ENCODE measurements around the gene NDRG4. TPM values are rescaled to one million over a fixed set of nuclear protein-coding genes. Genes with fewer than 3 reads are reported as not detected.

NDRG4 gene
- polyA plus RNA-seq, 1 donor from 2014 or later, result 507 TPM

DNA sequence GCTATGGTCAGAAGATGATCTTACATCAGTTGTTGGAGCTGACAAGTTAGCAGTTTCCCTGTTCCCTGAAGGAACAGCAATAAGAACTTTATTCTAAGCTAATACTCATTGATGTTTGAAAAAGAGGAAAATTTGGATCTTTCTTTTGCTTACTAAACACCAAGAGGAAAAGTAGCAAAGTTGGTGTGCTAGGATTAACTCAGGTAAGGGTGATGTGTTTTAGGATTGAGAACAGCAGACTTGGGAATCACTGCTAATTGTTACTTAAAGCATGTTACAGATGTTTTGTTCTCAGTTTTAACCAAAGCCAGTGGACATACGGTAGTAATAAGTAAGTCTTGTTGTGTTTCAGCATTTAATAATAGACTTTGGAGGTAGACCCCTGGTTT, 19.0 kb downstream of the NDRG4 start:
- Histone ChIP-seq H3K9me3 (ENCODE audit: low read length) (no peaks in the 10 kb centered on the region), H3K9ac (ENCODE audit: low read length) (no peak overlapping the region), H3K27me3 (ENCODE audit: insufficient read depth, low read depth, low read length) (no peaks in the 10 kb centered on the region), H3F3A (ENCODE audit: insufficient read depth, low read length, poor library complexity, severe bottlenecking) (no peaks in the 10 kb centered on the region), H3K4me2 (ENCODE audit: low read length) (no peak overlapping the region), H3K4me3 (ENCODE audit: low read length) (no peak overlapping the region), H3K79me2 (replicated peaks; ENCODE audit: insufficient read depth, low read length) (peaks cover 6% of the 10 kb centered on the region), H3K27ac (ENCODE audit: low read length) (no peak overlapping the region), H3K36me3 (ENCODE audit: insufficient read depth, low read length) (peaks cover 21% of the 10 kb centered on the region), H4K20me1 (ENCODE audit: insufficient read depth) (no peaks in the 10 kb centered on the region), H2AFZ (ENCODE audit: low read depth, low read length) (no peak overlapping the region), H3K9me2 (ENCODE audit: insufficient read depth, low read length) (no peaks in the 10 kb centered on the region)
- TF ChIP-seq RAD21 (conservative IDR thresholded peaks at IDR 0.05) (no peak), MXI1 (conservative IDR thresholded peaks at IDR 0.05; ENCODE audit: poor library complexity, severe bottlenecking) (no peak), CTCF (IDR thresholded peaks at IDR 0.05; ENCODE audit: poor library complexity, severe bottlenecking) (no peak), EZH2 (IDR thresholded peaks at IDR 0.05; ENCODE audit: borderline replicate concordance, insufficient read depth, low read length, poor library complexity, severe bottlenecking) (no peak), TAF1 (IDR thresholded peaks at IDR 0.05; ENCODE audit: low read depth) (no peak), EP300 (conservative IDR thresholded peaks at IDR 0.05; ENCODE audit: poor library complexity, severe bottlenecking) (no peak), SMC3 (conservative IDR thresholded peaks at IDR 0.05; ENCODE audit: poor library complexity) (no peak), POLR2AphosphoS5 (IDR thresholded peaks at IDR 0.05) (no peak)
- TF ChIP-seq, protein P1, sequence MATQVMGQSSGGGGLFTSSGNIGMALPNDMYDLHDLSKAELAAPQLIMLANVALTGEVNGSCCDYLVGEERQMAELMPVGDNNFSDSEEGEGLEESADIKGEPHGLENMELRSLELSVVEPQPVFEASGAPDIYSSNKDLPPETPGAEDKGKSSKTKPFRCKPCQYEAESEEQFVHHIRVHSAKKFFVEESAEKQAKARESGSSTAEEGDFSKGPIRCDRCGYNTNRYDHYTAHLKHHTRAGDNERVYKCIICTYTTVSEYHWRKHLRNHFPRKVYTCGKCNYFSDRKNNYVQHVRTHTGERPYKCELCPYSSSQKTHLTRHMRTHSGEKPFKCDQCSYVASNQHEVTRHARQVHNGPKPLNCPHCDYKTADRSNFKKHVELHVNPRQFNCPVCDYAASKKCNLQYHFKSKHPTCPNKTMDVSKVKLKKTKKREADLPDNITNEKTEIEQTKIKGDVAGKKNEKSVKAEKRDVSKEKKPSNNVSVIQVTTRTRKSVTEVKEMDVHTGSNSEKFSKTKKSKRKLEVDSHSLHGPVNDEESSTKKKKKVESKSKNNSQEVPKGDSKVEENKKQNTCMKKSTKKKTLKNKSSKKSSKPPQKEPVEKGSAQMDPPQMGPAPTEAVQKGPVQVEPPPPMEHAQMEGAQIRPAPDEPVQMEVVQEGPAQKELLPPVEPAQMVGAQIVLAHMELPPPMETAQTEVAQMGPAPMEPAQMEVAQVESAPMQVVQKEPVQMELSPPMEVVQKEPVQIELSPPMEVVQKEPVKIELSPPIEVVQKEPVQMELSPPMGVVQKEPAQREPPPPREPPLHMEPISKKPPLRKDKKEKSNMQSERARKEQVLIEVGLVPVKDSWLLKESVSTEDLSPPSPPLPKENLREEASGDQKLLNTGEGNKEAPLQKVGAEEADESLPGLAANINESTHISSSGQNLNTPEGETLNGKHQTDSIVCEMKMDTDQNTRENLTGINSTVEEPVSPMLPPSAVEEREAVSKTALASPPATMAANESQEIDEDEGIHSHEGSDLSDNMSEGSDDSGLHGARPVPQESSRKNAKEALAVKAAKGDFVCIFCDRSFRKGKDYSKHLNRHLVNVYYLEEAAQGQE (IDR thresholded peaks at IDR 0.05; ENCODE audit: borderline replicate concordance), result no peak

DNA sequence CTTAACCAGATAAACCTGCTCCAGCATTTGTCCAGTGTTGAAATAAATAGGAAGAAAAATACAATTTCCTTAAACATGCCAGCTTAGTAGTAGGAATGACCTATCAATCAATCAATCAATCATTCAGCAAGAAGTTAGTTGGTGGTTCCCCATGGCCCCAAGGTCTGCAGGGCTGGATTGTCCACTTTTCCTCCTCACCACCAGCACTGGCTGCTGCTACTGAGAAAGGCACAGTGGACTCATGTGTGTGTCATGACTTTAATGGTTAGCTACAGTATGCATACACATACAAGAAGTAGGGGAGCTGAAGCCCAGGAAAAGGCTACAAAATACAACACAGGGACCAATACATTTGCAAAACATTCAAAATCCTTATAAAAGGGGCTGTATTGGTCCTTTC, 19.8 kb downstream of the NDRG4 start:
- Histone ChIP-seq H3K27ac (ENCODE audit: low read length) (no peak overlapping the region), H3K79me2 (replicated peaks; ENCODE audit: insufficient read depth, low read length) (peaks cover 6% of the 10 kb centered on the region), H3K4me3 (ENCODE audit: low read length) (no peak overlapping the region), H3K9me2 (ENCODE audit: insufficient read depth, low read length) (no peaks in the 10 kb centered on the region), H3K4me2 (ENCODE audit: low read length) (no peak overlapping the region), H2AFZ (ENCODE audit: low read depth, low read length) (no peak overlapping the region), H3K27me3 (ENCODE audit: insufficient read depth, low read depth, low read length) (no peaks in the 10 kb centered on the region), H3K9ac (ENCODE audit: low read length) (no peak overlapping the region), H3K36me3 (ENCODE audit: insufficient read depth, low read length) (peaks cover 25% of the 10 kb centered on the region), H3F3A (ENCODE audit: insufficient read depth, low read length, poor library complexity, severe bottlenecking) (no peaks in the 10 kb centered on the region), H3K9me3 (ENCODE audit: low read length) (no peaks in the 10 kb centered on the region), H4K20me1 (ENCODE audit: insufficient read depth) (no peaks in the 10 kb centered on the region)
- no peak for TF ChIP-seq SMC3 (conservative IDR thresholded peaks at IDR 0.05; ENCODE audit: poor library complexity)
- no peak for TF ChIP-seq TAF1 (IDR thresholded peaks at IDR 0.05; ENCODE audit: low read depth)
- TF ChIP-seq EZH2 (IDR thresholded peaks at IDR 0.05; ENCODE audit: borderline replicate concordance, insufficient read depth, low read length, poor library complexity, severe bottlenecking), result no peak
- TF ChIP-seq, protein P1 (IDR thresholded peaks at IDR 0.05; ENCODE audit: borderline replicate concordance), result no peak
- TF ChIP-seq RAD21 (conservative IDR thresholded peaks at IDR 0.05), result no peak
- no peak for TF ChIP-seq POLR2AphosphoS5 (IDR thresholded peaks at IDR 0.05)
- TF ChIP-seq MXI1 (conservative IDR thresholded peaks at IDR 0.05; ENCODE audit: poor library complexity, severe bottlenecking), result no peak
- TF ChIP-seq EP300 (conservative IDR thresholded peaks at IDR 0.05; ENCODE audit: poor library complexity, severe bottlenecking), result no peak
- no peak for TF ChIP-seq CTCF (IDR thresholded peaks at IDR 0.05; ENCODE audit: poor library complexity, severe bottlenecking)

Measured in neural cell (in vitro differentiated cells).